Vagina (tissue), 2 donors: ENCODE results near the gene NXPH4. TPM values are rescaled to one million over a fixed set of nuclear protein-coding genes. Genes with fewer than 3 reads are reported as not detected.
A peak's percentile ranks its signal among the peaks of the same experiment; 100 is the strongest.

ENCODE experiments used
- DNase-seq, 2 donors: peaks; one replicate each; pipeline ENCODE4 v3.0.0-alpha.2; 2017; ENCODE audit errors: extremely low spot score in 2 of 2
- H3K27ac ChIP-seq: fragments of 200-600 bp; sonication (generic); one replicate; pipeline ENCODE4 v1.5.1; 2019
- H3K27me3 ChIP-seq: fragments of 200-600 bp; sonication (generic); one replicate; pipeline ENCODE4 v1.5.1; 2019
- H3K36me3 ChIP-seq, 2 donors: fragments of 200-600 bp; sonication (generic); one replicate each; pipeline ENCODE4 v1.5.1; 2017 to 2019
- H3K4me1 ChIP-seq: fragments of 200-600 bp; sonication (generic); one replicate; pipeline ENCODE4 v1.5.1; 2019
- H3K4me3 ChIP-seq, 2 donors: fragments of 200-600 bp; sonication (generic); 1 replicate in 1 of 2; 2 replicates in 1 of 2; pipeline ENCODE4 v1.5.1; 2016 to 2019
- H3K9me3 ChIP-seq: fragments of 200-600 bp; sonication (generic); one replicate; pipeline ENCODE4 v1.5.1; 2019
- CTCF ChIP-seq, 3 experiments: fragments of 450-650 bp in 2 of 3; fragments of 200-600 bp in 1 of 3; sonication (generic) in 1 of 3; IDR thresholded peaks; one replicate each; pipeline ENCODE4 v1.5.1; 2017 to 2019; ENCODE audit warnings: antibody characterized with exemption in 3 of 3, mild to moderate bottlenecking in 2 of 3, moderate library complexity in 2 of 3
- POLR2A ChIP-seq, 2 donors: fragments of 450-650 bp; IDR thresholded peaks; one replicate each; pipeline ENCODE4 v1.6.1; 2017; ENCODE audit warnings: antibody characterized with exemption in 2 of 2, mild to moderate bottlenecking in 2 of 2, moderate library complexity in 2 of 2
- POLR2AphosphoS5 ChIP-seq, 2 donors: sonication (generic); formaldehyde crosslinking; IDR thresholded peaks; one replicate each; pipeline ENCODE4 v1.9.0; 2017; ENCODE audit warnings: antibody characterized with exemption in 2 of 2, mild to moderate bottlenecking in 2 of 2, low read depth in 1 of 2; ENCODE audit not compliant: insufficient read depth in 1 of 2
- intact Hi-C: fragments of 100-400 bp; cut with DNase I; formaldehyde crosslinking; loops from one replicate; pipeline ENCODE4 v1.15.1; 2023
- total RNA-seq: library from RNA; depleted of rRNA; stranded (reverse); fragments of >200 nt; gene quantifications from one replicate; pipeline ENCODE4 v1.2.3, GENCODE V29; 2016

NXPH4 gene
- total RNA-seq, 1 donor from 2014 or later = 3.2 TPM

- H3K36me3 ChIP-seq = peaks cover 0 to 32% of the 10 kb centered on the region in 2 donors
- DNase-seq = no peak
- peak overlapping the region in 1 of 2 donors; percentile 33 for H3K4me3 ChIP-seq
- no peak for TF ChIP-seq CTCF (IDR thresholded peaks at IDR 0.05)
- TF ChIP-seq POLR2AphosphoS5 (IDR thresholded peaks at IDR 0.05; ENCODE audit: insufficient read depth in 1 of 2, low read depth in 1 of 2) = peak in 1 of 2 donors; percentile 51
- H3K27me3 ChIP-seq = no peaks in the 10 kb centered on the region
- peak overlapping the region; percentile 72 for H3K27ac ChIP-seq
- no peaks in the 10 kb centered on the region for H3K9me3 ChIP-seq
- intact Hi-C loops = no loop called here
- H3K4me1 ChIP-seq = peaks cover 69% of the 10 kb centered on the region
These were observed 18.6 kb downstream of the NXPH4 start for GRCh38 chr12:57235017-57235727.

GRCh38 chr12:57235728-57236131, 19.1 kb downstream of the NXPH4 start:
- no peaks in the 10 kb centered on the region for H3K9me3 ChIP-seq
- no peaks in the 10 kb centered on the region for H3K27me3 ChIP-seq
- intact Hi-C loops = no loop called here
- TF ChIP-seq POLR2AphosphoS5 (IDR thresholded peaks at IDR 0.05; ENCODE audit: insufficient read depth in 1 of 2, low read depth in 1 of 2) = no peak
- TF ChIP-seq CTCF (IDR thresholded peaks at IDR 0.05) = no peak
- TF ChIP-seq POLR2A (IDR thresholded peaks at IDR 0.05) = no peak
- peak overlapping the region; percentile 72 for H3K27ac ChIP-seq
- DNase-seq = no peak
- H3K36me3 ChIP-seq = peaks cover 0 to 32% of the 10 kb centered on the region in 2 donors
- H3K4me1 ChIP-seq = peaks cover 69% of the 10 kb centered on the region
- H3K4me3 ChIP-seq = peak overlapping the region; percentile 2 to 33

- intact Hi-C loops = no loop called here
- Histone ChIP-seq H3K4me1 (peaks cover 69% of the 10 kb centered on the region), H3K36me3 (peaks cover 0 to 30% of the 10 kb centered on the region in 2 donors), H3K27ac (peak overlapping the region; percentile 72), H3K4me3 (peak overlapping the region; percentile 2 to 33), H3K27me3 (peaks cover 5% of the 10 kb centered on the region), H3K9me3 (no peaks in the 10 kb centered on the region)
- no peak for DNase-seq
- TF ChIP-seq CTCF (IDR thresholded peaks at IDR 0.05) (no peak), POLR2A (IDR thresholded peaks at IDR 0.05) (no peak), POLR2AphosphoS5 (IDR thresholded peaks at IDR 0.05; ENCODE audit: insufficient read depth in 1 of 2, low read depth in 1 of 2) (no peak)
These were observed 19.8 kb downstream of the NXPH4 start for GRCh38 chr12:57236201-57236924.

- no peaks in the 10 kb centered on the region for H3K9me3 ChIP-seq
- TF ChIP-seq POLR2A (IDR thresholded peaks at IDR 0.05) (no peak), POLR2AphosphoS5 (IDR thresholded peaks at IDR 0.05; ENCODE audit: insufficient read depth in 1 of 2, low read depth in 1 of 2) (no peak), CTCF (IDR thresholded peaks at IDR 0.05) (no peak)
- intact Hi-C loops = no loop called here
- peak overlapping the region; percentile 72 for H3K27ac ChIP-seq
- H3K27me3 ChIP-seq = peaks cover 12% of the 10 kb centered on the region
- no peak for DNase-seq
- peaks cover 0 to 23% of the 10 kb centered on the region in 2 donors for H3K36me3 ChIP-seq
- peak overlapping the region in 1 of 2 donors; percentile 33 for H3K4me3 ChIP-seq
- H3K4me1 ChIP-seq = peaks cover 72% of the 10 kb centered on the region
These were observed 20.5 kb downstream of the NXPH4 start for GRCh38 chr12:57236925-57237595.
